MM.1S (cell line): ENCODE results near the gene HMGCLL1.

Experiments used
- DNase-seq: peaks from one replicate; pipeline ENCODE4 v3.0.0-alpha.2; 2015
- H2AFZ ChIP-seq: fragments of 300-600 bp; sonication (generic); 2 replicates; pipeline ENCODE4 v1.6.0; 2016; ENCODE audit warnings: antibody characterized with exemption, low read length
- H3F3A ChIP-seq: fragments of 300-600 bp; sonication (generic); 2 replicates; pipeline ENCODE4 v1.6.1; 2016; ENCODE audit warnings: mild to moderate bottlenecking, antibody characterized with exemption, low read length, moderate library complexity, mixed read lengths; ENCODE audit not compliant: insufficient read depth
- H3K27ac ChIP-seq: fragments of 300-600 bp; sonication (generic); 2 replicates; pipeline ENCODE4 v1.5.1; 2016; ENCODE audit warnings: mild to moderate bottlenecking, low read length
- H3K27me3 ChIP-seq: fragments of 300-600 bp; sonication (generic); replicated peaks from 2 replicates; pipeline ENCODE4 v1.6.0; 2016; ENCODE audit warnings: low read length; ENCODE audit not compliant: insufficient read depth
- H3K36me3 ChIP-seq: fragments of 300-600 bp; sonication (generic); replicated peaks from 2 replicates; pipeline ENCODE4 v1.6.1; 2016; ENCODE audit warnings: mild to moderate bottlenecking, low read length, mixed read lengths; ENCODE audit not compliant: insufficient read depth
- H3K4me1 ChIP-seq: fragments of 300-600 bp; sonication (generic); 2 replicates; pipeline ENCODE4 v1.6.1; 2016; ENCODE audit warnings: low read length, mixed read lengths
- H3K4me2 ChIP-seq: fragments of 300-600 bp; sonication (generic); 2 replicates; pipeline ENCODE4 v1.6.0; 2016; ENCODE audit warnings: low read depth, low read length
- H3K4me3 ChIP-seq: fragments of 300-600 bp; sonication (generic); 2 replicates; pipeline ENCODE4 v1.5.1; 2016; ENCODE audit warnings: low read length, mixed read lengths
- H3K79me2 ChIP-seq: fragments of 300-600 bp; sonication (generic); 2 replicates; pipeline ENCODE4 v1.6.1; 2016; ENCODE audit warnings: mixed run types, low read length, mixed read lengths
- H3K9ac ChIP-seq: fragments of 300-600 bp; sonication (generic); 2 replicates; pipeline ENCODE4 v1.6.1; 2016; ENCODE audit warnings: low read length, mixed read lengths
- H3K9me2 ChIP-seq: fragments of 300-600 bp; sonication (generic); replicated peaks from 2 replicates; pipeline ENCODE4 v1.6.1; 2016; ENCODE audit warnings: mild to moderate bottlenecking, low read length, mixed read lengths; ENCODE audit not compliant: insufficient read depth
- H3K9me3 ChIP-seq: fragments of 300-600 bp; sonication (generic); replicated peaks from 2 replicates; pipeline ENCODE4 v1.6.1; 2016; ENCODE audit warnings: mild to moderate bottlenecking, low read length, mixed read lengths; ENCODE audit not compliant: insufficient read depth
- H4K20me1 ChIP-seq: fragments of 300-600 bp; sonication (generic); 2 replicates; pipeline ENCODE4 v1.6.1; 2016; ENCODE audit warnings: mild to moderate bottlenecking, low read length, moderate library complexity, mixed read lengths; ENCODE audit not compliant: insufficient read depth
- CTCF ChIP-seq: fragments of 300-600 bp; sonication (generic); IDR thresholded peaks from 2 replicates; pipeline ENCODE4 v1.5.1; 2016; ENCODE audit warnings: antibody characterized with exemption, low read length, mixed read lengths
- EZH2 ChIP-seq: fragments of 300-600 bp; sonication (generic); optimal IDR thresholded peaks from 2 replicates; pipeline ENCODE3; 2017; ENCODE audit warnings: low read depth, mild to moderate bottlenecking, antibody characterized with exemption, low read length, mixed read lengths
- EZH2phosphoT487 ChIP-seq: fragments of 300-600 bp; sonication (generic); IDR thresholded peaks from 2 replicates; pipeline ENCODE4 v1.6.1; 2018; ENCODE audit warnings: antibody characterized with exemption, low read length

Gene HMGCLL1

DNA sequence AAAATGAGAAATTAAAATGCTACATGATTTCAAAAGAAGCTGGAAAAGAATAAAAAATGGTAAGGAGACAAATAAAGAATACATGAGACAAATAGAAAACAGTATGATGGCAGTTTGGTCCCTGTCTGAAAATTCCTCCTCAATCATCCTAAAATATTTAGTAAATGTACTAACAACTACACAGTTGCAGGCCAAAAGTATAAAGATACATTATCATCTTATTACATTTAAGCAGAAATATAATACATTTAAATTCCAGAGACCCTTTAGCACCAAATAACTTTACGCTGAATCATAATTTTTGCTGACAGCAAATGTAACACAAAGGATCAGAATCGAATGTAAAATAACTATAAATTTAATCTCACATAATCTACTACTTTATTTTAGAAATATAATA is 4.4 kb downstream of the HMGCLL1 start:
- no peaks in the 10 kb centered on the region for H3K4me1 ChIP-seq
- no peak overlapping the region for H2AFZ ChIP-seq
- H3F3A ChIP-seq: no peaks in the 10 kb centered on the region
- H4K20me1 ChIP-seq: no peaks in the 10 kb centered on the region
- no peaks in the 10 kb centered on the region for H3K9me2 ChIP-seq
- H3K27me3 ChIP-seq: no peaks in the 10 kb centered on the region
- H3K27ac ChIP-seq: no peak overlapping the region
- DNase-seq: no peak
- no peaks in the 10 kb centered on the region for H3K79me2 ChIP-seq
- H3K9ac ChIP-seq: no peak overlapping the region
- H3K36me3 ChIP-seq: no peaks in the 10 kb centered on the region
- no peak overlapping the region for H3K4me3 ChIP-seq
- TF ChIP-seq EZH2phosphoT487 (no peak), CTCF (no peak), EZH2 (no peak)
- no peak overlapping the region for H3K4me2 ChIP-seq
- no peaks in the 10 kb centered on the region for H3K9me3 ChIP-seq

- H3K27me3 ChIP-seq: no peaks in the 10 kb centered on the region
- no peak for TF ChIP-seq EZH2
- TF ChIP-seq CTCF: no peak
- TF ChIP-seq EZH2phosphoT487: no peak
- H3K4me3 ChIP-seq: no peak overlapping the region
- H3K9me3 ChIP-seq: no peaks in the 10 kb centered on the region
- no peaks in the 10 kb centered on the region for H3K9me2 ChIP-seq
- H4K20me1 ChIP-seq: no peaks in the 10 kb centered on the region
- no peaks in the 10 kb centered on the region for H3K36me3 ChIP-seq
- DNase-seq: no peak
- no peak overlapping the region for H3K27ac ChIP-seq
- no peaks in the 10 kb centered on the region for H3F3A ChIP-seq
- no peak overlapping the region for H3K9ac ChIP-seq
- no peak overlapping the region for H2AFZ ChIP-seq
- H3K4me2 ChIP-seq: no peak overlapping the region
- H3K4me1 ChIP-seq: no peaks in the 10 kb centered on the region
- no peaks in the 10 kb centered on the region for H3K79me2 ChIP-seq
Measured at GRCh38 chr6:55569638-55570037, 9.4 kb downstream of the HMGCLL1 start.

- Histone ChIP-seq H3K9me3 (no peaks in the 10 kb centered on the region), H4K20me1 (no peaks in the 10 kb centered on the region)
- no peak for DNase-seq
Measured at GRCh38 chr6:55568808-55569439, 10.1 kb downstream of the HMGCLL1 start.

More at GRCh38 chr6:55568808-55569439, 10.1 kb downstream of the HMGCLL1 start:
- H3K36me3 ChIP-seq: no peaks in the 10 kb centered on the region
- no peaks in the 10 kb centered on the region for H3K79me2 ChIP-seq
- no peaks in the 10 kb centered on the region for H3K27me3 ChIP-seq
- H3K4me2 ChIP-seq: no peak overlapping the region
- no peak overlapping the region for H3K4me3 ChIP-seq
- TF ChIP-seq EZH2phosphoT487 (no peak), CTCF (no peak), EZH2 (no peak)
- H3F3A ChIP-seq: no peaks in the 10 kb centered on the region
- H3K9me2 ChIP-seq: no peaks in the 10 kb centered on the region
- H2AFZ ChIP-seq: no peak overlapping the region
- no peak overlapping the region for H3K27ac ChIP-seq
- no peaks in the 10 kb centered on the region for H3K4me1 ChIP-seq
- no peak overlapping the region for H3K9ac ChIP-seq
